Non-pigmented ciliary epithelial cell (primary cell): ENCODE results near the gene MYL12B.

ENCODE experiments used
- DNase-seq: peaks from one replicate; pipeline ENCODE4 v3.0.0-alpha.2; 2010; ENCODE audit warnings: low read depth

The MYL12B gene

DNA sequence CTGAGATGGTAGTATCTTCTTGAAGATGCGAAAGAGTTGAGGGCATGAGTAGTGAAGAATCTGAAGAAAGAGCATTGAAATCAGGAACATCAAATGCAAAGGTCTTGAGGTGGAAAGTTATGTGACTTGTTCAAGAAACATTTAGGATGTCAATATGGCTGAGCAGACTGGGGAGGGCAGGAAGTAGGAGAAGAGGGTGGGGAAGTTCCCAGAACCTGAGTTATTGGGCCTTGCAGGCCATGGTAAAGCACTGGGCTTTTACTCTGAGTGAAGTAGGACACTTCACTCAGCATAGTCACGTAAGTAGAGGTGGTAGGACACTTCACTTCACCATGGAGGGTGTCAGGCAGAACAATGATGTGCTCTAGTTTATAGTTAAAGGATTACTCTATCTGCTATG lies 26.1 kb upstream of the MYL12B start:
- DNase-seq, result no peak

DNA sequence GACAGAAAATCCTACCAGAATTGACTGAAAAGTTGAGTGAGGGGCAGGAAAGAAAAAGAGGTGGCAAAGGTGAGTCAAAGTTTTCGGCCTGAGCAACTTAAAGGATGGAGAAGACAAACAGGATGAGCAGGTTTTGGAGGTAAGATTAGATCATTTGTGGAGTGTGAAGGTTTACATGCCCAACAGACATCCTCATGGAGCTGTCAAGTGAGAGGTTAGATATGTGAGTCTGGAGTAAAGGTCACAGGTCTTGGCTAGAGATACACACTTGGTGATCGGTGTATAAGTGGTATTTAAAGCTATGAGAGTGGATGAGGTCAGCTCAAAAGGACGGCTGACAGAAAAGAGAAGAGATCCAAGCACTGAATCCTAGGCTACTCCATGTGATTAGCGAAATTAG lies 25.5 kb upstream of the MYL12B start:
- no peak for DNase-seq

DNA sequence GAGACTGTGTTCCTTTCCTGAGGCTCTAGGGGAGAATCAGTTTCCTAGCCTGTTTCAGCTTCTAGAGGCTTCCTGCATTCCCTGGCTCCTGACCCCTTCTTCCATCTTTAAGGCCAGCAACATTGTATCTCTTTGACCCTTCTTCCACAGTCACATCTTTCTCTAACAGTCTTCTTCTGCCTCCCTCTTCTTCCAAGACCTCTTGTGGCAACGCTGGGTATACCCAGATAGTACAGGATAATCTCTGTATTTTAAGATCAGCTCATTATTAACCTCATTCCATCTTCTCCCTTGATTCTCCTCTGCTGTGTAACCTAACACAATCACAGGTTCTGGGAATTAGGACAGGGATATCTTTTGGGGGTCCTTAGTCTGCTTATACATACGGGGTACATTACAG lies 23.2 kb upstream of the MYL12B start:
- DNase-seq, result no peak

DNA sequence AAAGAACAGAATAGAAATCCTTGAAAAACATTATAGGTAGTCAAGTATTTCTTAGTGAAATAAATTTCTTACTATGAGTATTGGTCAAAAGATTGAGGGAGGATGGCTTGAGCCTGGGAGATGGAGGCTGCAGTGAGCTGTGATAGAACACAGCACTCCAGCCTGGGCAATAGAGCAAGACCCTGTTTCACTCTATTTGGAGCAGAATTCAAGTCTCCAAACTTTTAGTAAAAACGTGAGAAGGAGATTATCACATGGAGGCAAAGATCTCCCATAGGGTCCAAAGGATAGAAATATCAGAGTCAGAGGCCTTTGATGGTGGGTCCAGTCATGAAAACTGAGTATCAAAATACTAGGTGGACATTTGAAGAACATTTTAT lies 16.8 kb upstream of the MYL12B start:
- no peak for DNase-seq

DNA sequence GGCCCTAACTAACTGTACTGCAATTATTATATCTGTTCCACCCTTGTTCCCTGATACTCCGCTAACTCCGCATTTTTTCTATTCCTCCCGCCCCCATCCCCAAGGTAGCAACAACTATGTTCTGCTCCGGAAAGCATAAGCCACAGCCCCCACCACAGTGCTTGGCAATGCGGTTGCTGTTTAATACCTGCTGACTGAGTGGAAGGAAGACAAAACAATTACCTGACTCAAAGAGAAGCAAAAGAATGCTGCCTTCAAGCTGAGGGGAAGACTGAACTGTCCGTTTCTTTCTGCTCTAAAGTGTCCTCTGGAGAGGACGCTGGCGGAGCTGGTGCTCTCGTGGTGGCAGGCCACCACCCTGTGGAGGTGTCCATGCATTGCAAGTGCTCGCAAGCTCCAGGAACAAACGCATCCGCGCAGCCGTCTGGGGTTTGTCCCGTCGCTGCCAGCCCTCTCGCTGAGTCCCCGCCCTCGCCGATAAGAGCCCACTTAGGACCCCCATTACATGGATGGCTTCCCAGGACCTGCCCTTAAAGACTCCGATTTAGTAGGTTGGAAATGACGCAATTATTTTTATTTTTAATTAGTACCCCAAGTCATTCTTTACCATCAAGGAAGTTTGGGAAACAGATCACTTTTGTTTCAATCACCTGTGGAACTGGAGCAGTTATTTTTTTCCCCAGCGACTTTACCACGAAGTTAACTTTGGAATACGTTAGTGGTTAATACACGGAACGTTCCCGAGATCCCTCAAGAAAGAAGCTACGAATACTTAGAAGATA lies 15.9 kb upstream of the MYL12B start:
- DNase-seq, result peak; percentile 69

DNA sequence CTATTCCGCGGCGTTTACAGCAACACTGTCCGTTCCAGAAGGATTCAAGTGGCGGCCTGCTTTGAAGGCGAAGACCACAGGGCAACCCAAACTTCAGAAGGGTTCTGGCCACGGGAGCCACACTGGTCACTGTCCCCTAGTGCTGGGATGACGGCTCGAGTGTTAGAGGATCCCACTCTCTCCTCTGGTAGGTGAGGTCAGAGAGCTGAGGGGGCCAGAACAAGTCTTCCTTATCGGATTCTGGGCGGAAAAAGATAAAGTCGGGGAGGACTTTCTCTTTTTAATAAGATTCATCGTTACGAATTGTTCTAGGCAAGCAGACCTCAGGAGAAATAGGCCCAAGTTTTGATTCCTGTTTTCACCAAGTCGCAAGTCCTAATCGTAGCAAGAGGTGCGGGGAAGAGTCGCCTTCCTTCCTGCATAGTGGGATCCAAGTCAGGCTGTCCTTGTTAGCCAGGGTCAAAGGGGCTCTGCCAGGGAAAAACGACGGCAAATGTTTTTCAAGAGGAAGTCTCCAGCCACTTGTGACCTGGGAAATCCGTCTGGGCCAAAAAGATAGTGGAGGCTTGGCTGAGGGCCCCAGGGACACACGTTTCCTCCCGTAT lies 15.2 kb upstream of the MYL12B start:
- no peak for DNase-seq

DNA sequence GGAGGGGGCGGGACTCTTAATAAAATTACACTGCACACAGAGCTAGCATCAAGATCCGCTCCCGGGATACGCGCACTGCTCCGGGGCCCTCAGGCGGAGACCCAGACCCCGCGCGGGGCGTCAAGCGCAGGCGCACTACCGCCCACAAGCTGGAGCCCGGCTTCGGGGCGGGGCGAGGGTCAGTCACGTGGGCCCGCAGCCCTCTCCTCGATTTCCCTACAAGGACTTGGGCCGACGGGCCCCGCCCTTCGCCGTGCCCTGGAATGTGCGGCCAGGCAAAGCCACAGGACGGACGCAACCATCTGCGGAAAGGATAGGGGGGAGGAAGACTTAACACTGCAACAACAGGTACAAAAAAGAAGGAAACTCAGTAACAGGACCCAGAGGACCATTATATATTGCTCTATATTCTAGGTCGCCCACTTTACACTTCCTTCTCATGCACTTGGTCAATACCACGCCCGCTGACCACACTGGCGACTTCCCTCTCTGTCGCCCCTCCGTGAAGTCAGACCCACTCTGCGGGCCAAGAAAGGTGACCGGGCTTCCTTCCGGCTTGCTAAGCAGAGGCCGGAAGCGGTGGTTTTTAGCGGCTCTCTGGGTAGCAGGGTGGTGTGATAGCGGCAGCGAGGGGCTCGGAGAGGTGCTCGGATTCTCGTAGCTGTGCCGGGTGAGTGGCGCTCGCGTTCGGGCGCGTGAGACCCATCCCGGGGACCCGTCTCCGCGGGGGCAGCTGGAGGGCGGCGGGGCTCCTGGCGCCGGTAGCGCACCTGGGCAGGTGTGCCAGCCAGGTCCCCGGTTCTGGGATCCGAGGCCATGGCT lies 14.5 kb upstream of the MYL12B start, which contains the start of gene MYL12A:
TSS of gene MYL12A (plus strand) at position 562 of the 822 bp plus-strand sequence. CDS start 5,447 bp downstream, outside the sequence.
- peak; percentile 95 for DNase-seq

DNA sequence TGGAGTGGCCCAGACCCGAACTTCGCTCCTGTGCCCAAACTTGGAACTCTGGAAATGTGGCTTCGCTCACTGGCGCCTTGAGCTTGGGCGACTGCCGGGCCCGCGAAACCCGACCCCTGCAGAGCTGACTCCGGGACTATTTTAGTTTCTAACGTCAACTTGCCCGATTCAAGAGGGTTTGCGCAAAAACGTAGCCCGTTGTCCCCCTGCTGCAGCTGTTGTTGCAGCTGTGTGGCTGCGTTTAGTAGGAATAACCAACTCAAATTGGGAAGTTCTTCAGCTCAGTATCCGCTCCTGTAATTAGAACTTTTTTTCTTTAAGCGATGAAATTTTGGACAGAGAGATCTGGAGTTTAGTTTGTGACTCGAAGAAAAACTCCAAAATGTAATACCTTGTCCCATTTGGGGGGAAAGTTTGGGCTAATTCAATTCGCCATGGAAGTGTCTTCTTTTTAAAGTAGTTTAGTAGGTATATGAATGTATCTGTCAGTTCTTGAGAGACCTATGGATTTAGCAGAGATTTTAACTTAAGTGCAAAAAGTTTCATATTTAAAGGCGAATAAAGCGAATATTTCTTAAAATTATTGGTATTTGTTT lies 13.8 kb upstream of the MYL12B start:
- DNase-seq, result no peak

DNA sequence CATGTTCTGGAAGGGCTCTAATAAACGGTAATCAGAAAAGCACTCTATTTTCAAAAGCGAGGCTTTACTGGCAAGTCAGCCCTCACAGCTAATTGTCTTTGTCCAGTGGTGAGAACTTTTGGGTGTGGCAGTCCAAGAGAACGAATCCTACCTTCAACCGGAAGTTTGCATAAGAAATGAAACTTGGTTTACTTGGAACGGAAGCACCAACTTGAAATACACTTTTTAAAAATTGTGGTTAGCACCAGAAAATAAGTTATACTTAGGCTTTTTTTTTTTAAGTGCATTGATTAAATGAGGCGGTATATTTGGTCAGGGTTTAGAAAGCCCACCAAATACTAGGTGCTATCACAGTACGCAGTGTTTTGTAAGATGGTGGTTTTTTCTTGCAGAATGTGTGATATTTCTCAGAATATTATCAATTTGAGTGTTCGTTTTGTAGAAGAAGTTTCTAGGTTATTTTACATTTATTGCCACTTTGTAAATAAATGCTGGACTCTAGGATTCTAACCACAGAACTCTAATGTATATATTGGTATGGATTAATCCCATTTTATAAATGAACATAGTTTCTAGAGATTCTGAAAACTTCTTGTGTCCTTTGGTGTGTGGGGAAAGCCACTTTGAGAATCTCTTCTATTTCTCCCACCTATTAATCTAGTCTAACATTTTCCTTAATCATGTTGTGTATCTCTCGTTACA lies 13.1 kb upstream of the MYL12B start:
- no peak for DNase-seq

DNA sequence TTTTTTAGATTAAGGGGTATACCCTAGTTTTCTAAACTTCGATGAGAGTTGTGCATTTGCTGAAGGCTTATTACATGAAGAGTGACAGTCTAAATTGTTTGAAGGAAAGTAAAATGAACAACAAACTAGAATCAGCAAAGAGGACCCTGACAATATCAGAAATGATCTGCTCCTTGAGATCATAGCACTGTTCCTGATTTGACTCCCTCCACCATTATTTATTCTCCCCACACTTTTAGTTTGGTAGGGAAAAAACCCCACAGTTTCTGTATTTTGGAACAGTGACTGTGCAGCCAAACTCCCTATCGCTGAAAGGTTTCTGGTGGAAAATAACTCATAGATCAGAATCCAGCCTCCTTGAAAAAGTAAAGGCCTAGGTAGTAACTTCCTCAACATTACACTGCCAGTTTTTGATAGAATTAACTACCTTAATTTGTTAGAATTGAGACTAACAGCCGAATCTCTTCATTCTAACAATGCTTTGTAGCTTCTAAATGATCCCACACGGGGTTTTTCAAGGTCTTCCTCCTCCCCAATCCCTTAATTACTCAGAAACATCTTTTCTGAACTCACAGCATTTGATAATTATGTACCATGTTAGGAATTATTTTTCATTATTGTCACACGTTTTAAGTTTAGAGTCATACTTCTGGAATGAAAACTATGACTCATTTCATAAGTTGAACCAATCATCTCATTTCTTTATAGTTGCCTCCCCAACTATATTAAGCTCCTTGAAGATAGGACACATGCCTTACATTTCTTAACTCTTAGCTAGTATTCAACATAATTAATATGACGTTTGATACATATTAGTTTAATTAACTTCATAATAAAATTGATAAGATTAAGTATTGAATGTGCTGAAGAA lies 11.5 kb upstream of the MYL12B start:
- peak; percentile 56 for DNase-seq

DNA sequence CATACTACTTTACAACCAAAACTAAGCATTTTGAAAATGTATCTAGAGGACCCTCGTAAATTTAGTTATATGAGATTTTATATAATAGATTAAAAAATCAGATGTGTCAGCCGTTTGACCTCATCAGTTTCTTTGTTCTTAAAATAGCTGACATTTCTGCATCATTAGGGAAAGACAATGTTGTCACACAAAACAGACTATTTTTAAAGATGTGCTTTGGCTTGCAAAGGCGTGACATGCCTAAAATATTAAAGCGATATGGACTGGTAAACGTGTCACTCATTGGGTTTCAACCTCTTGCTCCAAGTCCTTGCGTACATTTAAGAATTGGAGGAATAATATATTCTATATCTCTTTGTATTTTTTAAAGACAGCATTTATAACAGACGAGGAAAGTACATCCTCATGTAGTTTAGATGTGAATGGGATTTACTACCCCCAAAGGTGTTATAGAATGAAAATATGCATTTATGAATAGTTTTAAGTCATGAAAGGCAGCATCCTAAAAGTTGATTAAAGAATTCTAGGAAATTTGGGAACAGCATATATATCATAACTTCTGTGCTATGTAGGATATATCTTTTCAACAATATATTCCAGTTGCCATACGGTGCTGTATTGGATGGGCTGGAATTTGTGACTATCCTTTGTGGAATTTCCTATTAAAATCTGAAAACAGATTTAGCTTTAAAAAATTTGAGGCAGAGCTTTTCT lies 10.5 kb upstream of the MYL12B start:
- no peak for DNase-seq

DNA sequence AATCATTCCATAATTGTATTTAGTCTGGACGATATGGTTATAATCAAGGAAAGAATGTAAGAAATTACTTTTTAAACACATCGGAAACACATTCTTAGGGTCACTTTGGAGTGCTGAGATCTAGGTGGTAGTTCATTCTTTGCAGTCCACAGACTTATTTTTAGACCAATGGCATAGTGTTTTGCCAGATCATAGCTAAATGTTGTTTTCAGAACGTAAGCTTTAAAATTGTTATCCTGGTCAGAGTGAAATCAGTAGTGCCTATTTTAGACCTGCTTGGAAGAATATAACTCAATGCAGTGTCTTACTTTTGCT lies 10.0 kb upstream of the MYL12B start:
- no peak for DNase-seq

DNA sequence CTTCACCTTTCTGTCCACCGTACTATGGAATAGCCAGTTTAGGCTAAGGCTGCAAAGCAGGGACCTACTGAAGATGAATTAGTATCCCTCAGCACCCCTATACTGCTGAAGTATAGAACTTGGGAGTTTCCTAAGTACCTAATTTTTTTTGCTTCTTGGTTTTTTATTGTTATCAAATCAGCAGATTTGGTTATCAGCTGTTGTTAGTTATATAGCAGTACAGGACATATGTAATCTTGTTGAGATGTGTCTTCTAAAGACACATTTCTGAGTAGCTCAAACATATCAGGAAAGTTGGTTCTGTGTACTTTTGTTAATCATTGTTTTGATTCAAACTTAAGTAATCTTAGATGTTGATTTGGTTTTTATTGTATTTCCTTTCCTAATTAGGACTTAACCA lies 9.1 kb upstream of the MYL12B start:
- no peak for DNase-seq

DNA sequence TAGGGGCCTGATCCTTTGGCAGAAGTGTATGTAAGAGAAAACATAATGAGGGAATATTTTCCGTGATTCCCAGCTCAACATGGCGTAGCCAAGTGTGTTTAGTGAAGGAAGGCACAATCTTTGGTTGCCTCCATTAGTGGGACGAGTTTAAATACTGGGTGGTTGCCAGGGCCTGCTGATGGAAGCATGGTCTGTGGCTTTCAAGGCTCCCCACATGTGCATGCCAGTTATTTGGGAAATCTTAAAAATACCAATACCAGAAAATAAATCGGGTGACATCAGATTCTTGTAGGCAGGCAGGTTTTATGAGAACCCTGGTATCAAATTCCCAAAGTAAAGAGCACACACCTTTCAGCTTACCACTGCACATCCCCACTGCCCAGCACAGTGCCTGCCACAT lies 7.2 kb upstream of the MYL12B start:
- no peak for DNase-seq

DNA sequence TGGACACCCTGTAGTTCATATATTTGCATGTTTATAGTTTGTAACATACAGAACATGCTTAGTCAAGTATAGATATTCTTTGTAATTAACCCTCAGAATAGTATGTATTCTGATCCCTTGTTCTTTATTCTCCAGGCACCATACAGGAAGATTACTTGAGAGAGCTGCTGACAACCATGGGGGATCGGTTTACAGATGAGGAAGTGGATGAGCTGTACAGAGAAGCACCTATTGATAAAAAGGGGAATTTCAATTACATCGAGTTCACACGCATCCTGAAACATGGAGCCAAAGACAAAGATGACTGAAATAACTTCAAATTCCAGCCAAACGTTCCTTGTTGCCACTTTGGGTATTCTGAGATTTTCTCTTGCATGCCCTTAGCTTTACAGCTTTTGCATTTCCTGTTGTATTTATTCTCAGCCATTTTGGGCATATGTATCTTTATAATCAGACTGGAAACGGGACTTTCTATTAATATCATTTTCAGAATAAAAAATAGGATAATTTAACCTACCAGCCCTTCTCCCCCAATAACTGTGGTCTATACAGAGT lies 6.2 kb upstream of the MYL12B start:
- DNase-seq, result no peak

DNA sequence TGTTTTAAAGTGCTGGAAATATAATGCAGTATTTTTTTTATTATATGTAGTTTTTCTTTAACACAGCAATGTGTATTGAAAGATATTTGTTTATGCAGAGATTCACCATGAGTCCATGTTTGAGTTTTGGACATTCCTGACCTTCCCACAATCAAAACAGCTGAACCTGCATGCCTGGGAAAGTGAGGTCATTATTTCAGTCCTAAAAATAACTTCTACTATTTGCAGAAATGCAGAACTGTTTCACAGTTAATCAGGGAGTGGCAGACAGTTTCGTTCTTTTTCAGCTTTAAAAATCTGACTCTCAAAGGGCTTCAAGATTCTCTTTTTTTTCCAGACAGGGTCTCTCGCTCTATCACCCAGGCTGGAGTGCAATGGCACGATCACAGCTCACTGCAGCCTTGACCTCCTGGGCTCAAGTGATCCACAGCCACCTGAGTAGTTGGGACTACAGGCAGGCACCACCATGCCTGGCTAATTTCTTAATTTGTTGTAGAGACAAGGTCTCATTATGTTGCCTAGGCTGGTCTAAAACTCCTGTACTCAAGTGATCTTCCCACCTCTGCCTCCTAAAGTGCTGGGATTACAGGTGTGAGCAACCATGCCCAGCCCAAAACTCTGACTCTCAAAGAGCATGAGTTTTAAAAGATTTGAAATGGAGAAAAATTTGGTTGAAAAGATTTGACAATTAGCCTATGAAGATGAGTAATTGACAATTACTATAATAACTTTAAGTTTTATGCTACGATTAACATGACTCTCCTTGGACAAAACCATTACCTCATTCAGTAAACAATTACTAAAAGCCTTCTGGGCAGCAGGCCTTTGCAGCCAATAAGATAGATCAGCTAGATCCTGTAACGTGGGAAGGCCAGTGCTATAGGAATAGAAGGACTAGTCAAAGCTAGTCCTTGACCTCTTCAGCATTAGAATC lies 5.0 kb upstream of the MYL12B start:
- DNase-seq, result no peak

DNA sequence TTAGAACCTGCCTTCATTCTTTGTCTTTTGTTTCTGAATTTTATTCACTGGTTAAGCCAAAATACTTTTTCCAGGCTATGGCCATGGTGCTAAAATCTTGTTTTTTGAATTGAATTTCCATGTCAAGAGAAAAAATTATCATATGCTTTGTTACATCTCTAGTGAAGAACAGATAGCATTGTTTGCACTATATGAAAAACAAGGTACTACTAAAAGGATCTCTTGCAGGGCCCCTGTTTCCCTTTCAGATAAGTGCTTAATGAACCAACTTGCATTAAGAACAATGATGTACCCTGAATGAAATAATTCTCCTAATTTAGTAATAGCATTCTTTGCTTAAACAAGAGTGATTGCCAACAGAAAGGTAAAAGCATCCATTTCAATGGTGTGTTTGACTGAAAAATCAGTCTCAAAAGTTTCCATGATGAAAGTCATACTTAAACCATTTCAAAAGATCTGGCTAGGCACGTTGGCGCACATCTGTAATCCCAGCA lies 4.3 kb upstream of the MYL12B start:
- DNase-seq, result no peak

DNA sequence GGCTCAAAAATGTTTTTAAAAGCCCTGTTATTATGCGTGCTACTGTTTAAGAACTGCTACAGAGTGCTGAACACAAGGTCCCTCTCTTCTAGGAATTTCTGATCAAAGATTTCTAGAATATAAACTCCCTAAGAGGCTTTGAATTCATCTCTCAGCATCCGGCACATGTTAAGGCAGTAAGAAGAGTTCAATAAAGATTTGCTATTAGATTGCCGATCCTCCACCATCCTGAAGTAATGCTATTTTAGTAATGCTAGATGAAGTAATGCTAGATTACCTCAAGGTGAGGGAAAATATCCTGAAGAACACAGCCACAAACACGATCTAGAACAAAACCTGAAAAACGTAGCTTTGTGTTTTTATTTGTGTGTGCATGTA lies 949 bp upstream of the MYL12B start:
- DNase-seq, result no peak
